ENCODE data around the gene ILK. TPM values are rescaled to one million over a fixed set of nuclear protein-coding genes. Genes with fewer than 3 reads are reported as not detected.

The ILK gene
- total RNA-seq, 4 donors from 2014 or later, result 481 to 652 (median 606) TPM

DNA sequence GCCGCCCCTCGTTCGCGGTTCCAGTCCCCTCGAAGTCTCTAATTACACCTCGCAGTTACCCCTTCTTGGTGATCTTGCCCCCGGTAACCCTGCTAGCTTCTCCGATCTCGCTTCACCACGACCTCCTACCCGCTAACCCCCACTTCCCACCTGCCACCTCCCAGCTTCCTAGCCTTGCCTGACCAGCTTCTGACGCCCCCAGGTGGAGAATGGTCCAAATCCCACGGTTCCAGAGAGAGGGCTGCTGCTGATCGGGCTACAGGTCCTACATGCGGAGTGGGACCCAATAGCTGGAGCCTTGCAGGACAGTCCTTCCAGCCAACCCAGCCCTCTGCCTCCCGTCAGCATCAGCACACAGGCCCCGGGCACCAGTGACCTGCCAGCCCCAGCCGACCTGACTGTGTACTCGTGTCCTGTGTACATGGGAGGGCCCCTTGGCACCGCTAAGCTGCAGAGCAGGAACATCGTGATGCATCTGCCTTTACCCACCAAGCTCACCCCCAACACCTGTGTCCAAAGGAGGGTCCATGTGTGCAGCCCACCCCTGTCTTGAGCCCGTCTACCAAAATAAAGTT lies 32.1 kb upstream of the ILK start:
- intact Hi-C loops (cut with DNase I), result no loop called here
- no peaks in the 10 kb centered on the region for H3K9me3 ChIP-seq
- 52% methylated on average over 22 of the region's 22 CpGs for WGBS
- H3K4me3 ChIP-seq, result peak overlapping the region in 1 of 4 donors; percentile 44
- no peaks in the 10 kb centered on the region for H3K27me3 ChIP-seq
- peaks cover 0 to 31% (median 5%) of the 10 kb centered on the region in 4 donors for H3K36me3 ChIP-seq
- H3K27ac ChIP-seq (replicated peaks in 1 of 4), result no peak overlapping the region
- DNase-seq (ENCODE audit: extremely low spot score), result no peak
- H3K4me1 ChIP-seq, result peaks cover 14 to 41% (median 28%) of the 10 kb centered on the region in 4 donors
- TF ChIP-seq POLR2A (IDR thresholded peaks at IDR 0.05; ENCODE audit: low read depth), result no peak
- no peak for TF ChIP-seq POLR2AphosphoS5 (IDR thresholded peaks at IDR 0.05)
- TF ChIP-seq EP300 (IDR thresholded peaks at IDR 0.05), result no peak
- TF ChIP-seq, protein P1, sequence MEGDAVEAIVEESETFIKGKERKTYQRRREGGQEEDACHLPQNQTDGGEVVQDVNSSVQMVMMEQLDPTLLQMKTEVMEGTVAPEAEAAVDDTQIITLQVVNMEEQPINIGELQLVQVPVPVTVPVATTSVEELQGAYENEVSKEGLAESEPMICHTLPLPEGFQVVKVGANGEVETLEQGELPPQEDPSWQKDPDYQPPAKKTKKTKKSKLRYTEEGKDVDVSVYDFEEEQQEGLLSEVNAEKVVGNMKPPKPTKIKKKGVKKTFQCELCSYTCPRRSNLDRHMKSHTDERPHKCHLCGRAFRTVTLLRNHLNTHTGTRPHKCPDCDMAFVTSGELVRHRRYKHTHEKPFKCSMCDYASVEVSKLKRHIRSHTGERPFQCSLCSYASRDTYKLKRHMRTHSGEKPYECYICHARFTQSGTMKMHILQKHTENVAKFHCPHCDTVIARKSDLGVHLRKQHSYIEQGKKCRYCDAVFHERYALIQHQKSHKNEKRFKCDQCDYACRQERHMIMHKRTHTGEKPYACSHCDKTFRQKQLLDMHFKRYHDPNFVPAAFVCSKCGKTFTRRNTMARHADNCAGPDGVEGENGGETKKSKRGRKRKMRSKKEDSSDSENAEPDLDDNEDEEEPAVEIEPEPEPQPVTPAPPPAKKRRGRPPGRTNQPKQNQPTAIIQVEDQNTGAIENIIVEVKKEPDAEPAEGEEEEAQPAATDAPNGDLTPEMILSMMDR (IDR thresholded peaks at IDR 0.05), result no peak

DNA sequence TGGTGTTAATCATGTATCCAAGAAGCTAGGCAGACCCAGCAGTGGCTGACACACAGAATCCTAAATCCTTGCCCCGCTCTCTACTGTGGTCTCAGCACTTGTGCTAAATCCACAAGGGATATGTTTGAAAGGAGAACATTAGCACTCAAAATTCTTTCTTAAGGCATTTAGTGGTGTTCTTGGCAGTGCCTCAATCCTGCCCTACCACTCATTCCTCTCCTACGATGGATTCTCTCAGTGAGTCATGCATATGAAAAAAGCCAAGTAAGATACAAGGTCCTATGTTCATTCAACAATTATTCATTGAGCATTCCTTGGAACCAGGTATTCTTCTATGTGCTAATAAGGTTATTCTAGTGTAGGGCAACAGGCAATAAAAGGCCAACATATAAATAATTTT lies 31.4 kb upstream of the ILK start:
- H3K27me3 ChIP-seq, result no peaks in the 10 kb centered on the region
- 55% methylated on average over 2 of the region's 2 CpGs for WGBS
- DNase-seq (ENCODE audit: extremely low spot score), result no peak
- peaks cover 0 to 24% (median 2%) of the 10 kb centered on the region in 4 donors for H3K36me3 ChIP-seq
- no peak overlapping the region for H3K4me3 ChIP-seq
- intact Hi-C loops (cut with DNase I), result no loop called here
- TF ChIP-seq EP300 (IDR thresholded peaks at IDR 0.05), result no peak
- no peak for TF ChIP-seq POLR2A (IDR thresholded peaks at IDR 0.05; ENCODE audit: low read depth)
- TF ChIP-seq, protein P1 (IDR thresholded peaks at IDR 0.05), result no peak
- TF ChIP-seq POLR2AphosphoS5 (IDR thresholded peaks at IDR 0.05), result no peak
- H3K4me1 ChIP-seq, result peaks cover 19 to 48% (median 35%) of the 10 kb centered on the region in 4 donors
- H3K9me3 ChIP-seq, result no peaks in the 10 kb centered on the region
- H3K27ac ChIP-seq (replicated peaks in 1 of 4), result no peak overlapping the region

DNA sequence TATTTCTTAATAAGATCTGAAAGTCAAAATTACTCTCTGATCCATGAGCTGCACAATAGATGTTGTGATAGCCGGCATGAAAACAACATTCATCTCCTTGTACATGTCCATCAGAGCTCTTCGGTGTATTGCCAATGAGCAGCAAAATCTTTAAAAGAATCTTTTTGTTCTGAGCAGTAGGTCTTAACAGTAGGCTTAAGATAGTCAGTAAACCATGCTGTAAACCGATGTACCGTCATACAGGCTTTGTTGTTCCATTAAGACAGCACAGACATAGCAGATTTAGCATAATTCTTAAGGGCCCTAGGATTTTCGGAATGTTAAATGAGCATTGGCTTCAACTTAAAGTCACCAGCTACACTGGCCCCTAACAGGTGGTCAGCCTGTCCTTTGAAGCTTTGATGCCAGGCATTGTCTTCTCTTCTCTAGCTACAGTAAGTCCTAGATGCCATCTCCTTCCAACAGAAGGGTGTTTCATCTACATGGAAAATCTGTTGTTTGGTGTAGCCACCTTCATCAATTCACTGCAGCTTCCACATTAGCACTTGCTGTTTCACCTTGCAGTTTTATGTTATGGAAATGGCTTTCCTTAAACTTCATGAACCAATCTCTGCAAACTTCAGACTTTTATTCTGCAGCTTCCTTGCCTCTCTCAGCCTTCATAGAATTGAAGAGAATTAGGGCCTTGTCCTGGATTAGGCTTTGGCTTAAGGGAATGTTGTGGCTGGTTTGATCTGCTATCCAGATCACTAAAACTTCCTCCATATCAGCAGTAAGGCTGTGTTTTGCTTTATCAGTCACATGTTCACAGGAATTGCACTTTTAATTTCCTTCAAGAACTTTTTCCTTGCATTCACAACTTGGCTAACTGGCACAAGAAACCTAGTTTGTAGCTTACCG lies 28.5 kb upstream of the ILK start:
- TF ChIP-seq, protein P1 (IDR thresholded peaks at IDR 0.05), result no peak
- TF ChIP-seq EP300 (IDR thresholded peaks at IDR 0.05), result no peak
- peak; percentile 34 for DNase-seq (ENCODE audit: extremely low spot score)
- H3K36me3 ChIP-seq, result peaks cover 0 to 20% (median 0%) of the 10 kb centered on the region in 4 donors
- H3K27me3 ChIP-seq, result no peaks in the 10 kb centered on the region
- no peaks in the 10 kb centered on the region for H3K9me3 ChIP-seq
- intact Hi-C loops (cut with DNase I), result loop anchor here (5.0 kb wide), 1 partner anchor 38 kb away; no protein-coding TSS in a partner anchor
- H3K4me3 ChIP-seq, result no peak overlapping the region
- no peak overlapping the region for H3K27ac ChIP-seq (replicated peaks in 1 of 4)
- peaks cover 18 to 46% (median 37%) of the 10 kb centered on the region in 4 donors for H3K4me1 ChIP-seq
- 83% methylated on average over 6 of the region's 6 CpGs for WGBS

DNA sequence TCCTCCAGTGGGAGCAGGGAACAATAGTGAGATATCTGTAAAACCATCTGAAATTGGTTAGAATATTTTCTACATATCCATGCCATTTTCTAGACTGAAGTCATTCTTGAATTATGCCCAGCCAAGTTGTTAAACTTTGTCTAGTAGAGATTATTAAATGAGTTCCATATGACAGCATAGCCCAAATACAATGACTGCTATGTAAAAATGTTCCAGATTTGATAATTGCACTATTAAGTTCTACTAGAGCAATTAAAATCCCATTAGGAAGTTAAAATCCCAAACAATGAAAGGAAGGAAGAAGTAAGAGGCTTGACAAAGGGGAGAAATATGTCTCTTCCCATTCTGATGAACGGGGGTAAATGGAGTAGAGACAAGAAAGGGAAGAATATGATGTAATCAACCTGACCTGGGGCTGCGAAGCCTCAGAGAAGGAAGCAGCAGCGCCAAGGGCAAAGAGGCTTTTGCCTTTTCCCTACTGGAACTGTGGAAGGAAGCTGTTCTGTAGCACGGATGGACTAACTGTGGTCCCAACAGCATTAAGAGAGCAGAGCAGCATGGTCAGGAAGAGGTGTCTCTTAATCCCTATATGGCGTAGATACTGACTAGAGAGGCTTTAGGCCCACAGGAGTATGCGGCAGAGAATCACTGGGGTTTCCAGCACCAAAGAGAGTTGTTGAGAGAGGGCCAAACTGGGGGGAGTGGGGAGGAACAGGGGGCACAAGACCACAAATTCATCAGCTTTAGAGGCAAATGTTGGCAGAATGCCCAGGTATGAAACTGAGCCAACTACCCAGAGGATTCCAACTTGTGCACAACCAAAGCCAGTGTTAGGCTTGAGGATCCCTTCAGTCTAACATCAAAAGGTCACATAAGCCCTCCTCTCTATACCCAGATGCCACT lies 26.9 kb upstream of the ILK start:
- TF ChIP-seq POLR2AphosphoS5 (IDR thresholded peaks at IDR 0.05) (no peak), EP300 (IDR thresholded peaks at IDR 0.05) (no peak), POLR2A (IDR thresholded peaks at IDR 0.05; ENCODE audit: low read depth) (no peak)
- TF ChIP-seq, protein P1 (IDR thresholded peaks at IDR 0.05), result no peak
- Histone ChIP-seq H3K27me3 (no peaks in the 10 kb centered on the region), H3K4me1 (peaks cover 18 to 38% (median 29%) of the 10 kb centered on the region in 4 donors), H3K27ac (replicated peaks in 1 of 4) (peak overlapping the region; percentile 57 to 76 (median 62)), H3K9me3 (no peaks in the 10 kb centered on the region), H3K36me3 (peaks cover 0 to 14% (median 0%) of the 10 kb centered on the region in 4 donors), H3K4me3 (no peak overlapping the region)
- DNase-seq (ENCODE audit: extremely low spot score), result peak; percentile 83
- WGBS, result 27% methylated on average over 5 of the region's 6 CpGs
- intact Hi-C loops (cut with DNase I), result loop anchor here (5.0 kb wide), 1 partner anchor 39 kb away; no protein-coding TSS in a partner anchor

All from esophagus muscularis mucosa (tissue), 4 donors.